Measurements from ENCODE around the gene COX7A2.
A peak's percentile ranks its signal among the peaks of the same experiment; 100 is the strongest.

The COX7A2 gene

DNA sequence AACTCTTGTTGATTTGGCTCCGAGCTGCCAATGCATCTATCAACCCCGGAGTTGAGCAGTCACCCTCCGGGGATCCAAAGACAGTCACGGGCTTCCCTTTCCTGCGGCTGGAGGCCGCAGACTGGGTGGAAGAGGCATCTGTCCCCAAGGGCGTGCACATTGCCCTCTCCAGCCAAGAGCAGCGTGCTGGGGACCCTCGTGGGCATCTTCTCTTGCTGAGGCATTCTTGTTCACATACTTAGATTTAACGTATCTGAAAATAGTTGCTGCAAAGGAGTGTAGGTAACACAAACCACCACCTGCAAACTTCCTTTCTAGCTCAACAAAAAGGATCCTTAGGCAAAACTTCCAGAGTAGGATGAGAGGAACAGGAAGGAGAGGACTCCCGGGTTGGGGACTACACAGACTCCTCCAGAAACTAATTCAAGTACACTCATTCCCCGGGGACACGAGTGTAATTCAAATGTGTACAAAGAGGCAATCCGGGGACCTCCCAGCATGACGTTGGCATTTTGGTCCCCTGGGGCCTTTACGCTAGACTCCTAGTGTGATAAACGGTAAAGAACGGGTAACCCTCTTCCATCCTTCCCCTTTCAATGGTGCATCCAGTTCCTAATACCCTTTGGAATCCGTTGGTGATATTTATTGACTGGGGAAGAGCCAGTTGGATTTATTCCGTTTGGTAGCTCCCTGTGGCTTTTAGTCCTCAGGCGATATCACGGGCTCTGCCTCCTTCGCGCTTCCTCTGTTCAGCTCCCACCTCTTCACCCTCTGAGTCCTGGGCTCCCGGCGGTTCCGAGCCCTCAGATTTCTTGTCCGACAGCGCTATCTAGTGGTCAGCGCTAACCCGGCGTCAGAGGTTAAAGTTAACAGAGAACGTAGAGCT is 35.1 kb downstream of the COX7A2 start:
- no peak for DNase-seq (ENCODE audit: low read depth)
- TF ChIP-seq CTCF (IDR thresholded peaks at IDR 0.05; ENCODE audit: control insufficient read depth, extremely low read depth, insufficient read depth), result peak; percentile 88
- no peak overlapping the region for H3K4me3 ChIP-seq (ENCODE audit: low read depth, low read length)

DNA sequence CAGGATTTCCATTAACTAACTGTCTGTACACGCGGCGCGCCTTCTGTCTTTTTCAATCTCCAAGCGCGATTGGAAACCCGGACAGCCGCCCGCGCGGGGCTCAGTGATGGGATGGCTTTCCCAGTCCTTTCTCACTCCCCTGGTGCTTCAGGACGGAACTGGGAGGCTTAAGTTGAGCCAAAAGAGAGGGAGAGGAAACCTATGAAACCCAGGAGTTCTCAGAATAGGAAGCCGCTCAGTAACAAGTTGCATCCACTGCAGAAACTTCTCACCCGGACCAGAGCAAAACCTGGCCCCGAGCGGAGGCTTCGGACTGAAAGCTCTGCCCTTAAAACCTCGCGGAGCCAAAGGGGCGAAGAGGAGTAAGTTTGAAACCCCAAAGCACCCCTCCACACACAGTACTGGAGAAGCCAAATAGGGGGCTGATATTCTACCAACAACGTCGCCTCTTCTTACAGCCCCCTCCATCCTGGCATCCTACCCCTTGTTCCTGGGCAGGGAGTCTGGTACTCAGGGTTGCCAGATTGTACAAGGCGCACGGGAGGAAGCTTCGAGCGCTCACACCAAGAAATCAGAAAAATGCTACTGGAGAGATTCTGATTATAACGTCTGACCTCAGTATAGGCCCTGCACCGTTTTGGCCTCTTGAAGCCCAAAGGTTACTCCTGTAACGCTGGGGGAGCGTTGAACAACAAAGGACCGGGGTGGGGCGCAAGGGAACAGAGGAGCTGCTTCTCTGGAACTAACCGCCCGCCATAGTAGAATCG is 36.8 kb downstream of the COX7A2 start:
- H3K4me3 ChIP-seq (ENCODE audit: low read depth, low read length), result no peak overlapping the region
- DNase-seq (ENCODE audit: low read depth), result no peak
- no peak for TF ChIP-seq CTCF (IDR thresholded peaks at IDR 0.05; ENCODE audit: control insufficient read depth, extremely low read depth, insufficient read depth)

- DNase-seq (ENCODE audit: low read depth), result no peak
- 0 out of 2 replicates have a peak, but pooled peaks have one; percentile 8 for TF ChIP-seq CTCF (IDR thresholded peaks at IDR 0.05; ENCODE audit: control insufficient read depth, extremely low read depth, insufficient read depth)
- peak within 1 kb of the TSS; percentile 34 for H3K4me3 ChIP-seq (ENCODE audit: low read depth, low read length)
These were observed 37.6 kb downstream of the COX7A2 start, which contains the start of gene COL12A1 for GRCh38 chr6:75205776-75206575. TSS of gene COL12A1 (minus strand) at chr6:75206053. CDS start at chr6:75202792, 3,261 bp downstream.

DNA sequence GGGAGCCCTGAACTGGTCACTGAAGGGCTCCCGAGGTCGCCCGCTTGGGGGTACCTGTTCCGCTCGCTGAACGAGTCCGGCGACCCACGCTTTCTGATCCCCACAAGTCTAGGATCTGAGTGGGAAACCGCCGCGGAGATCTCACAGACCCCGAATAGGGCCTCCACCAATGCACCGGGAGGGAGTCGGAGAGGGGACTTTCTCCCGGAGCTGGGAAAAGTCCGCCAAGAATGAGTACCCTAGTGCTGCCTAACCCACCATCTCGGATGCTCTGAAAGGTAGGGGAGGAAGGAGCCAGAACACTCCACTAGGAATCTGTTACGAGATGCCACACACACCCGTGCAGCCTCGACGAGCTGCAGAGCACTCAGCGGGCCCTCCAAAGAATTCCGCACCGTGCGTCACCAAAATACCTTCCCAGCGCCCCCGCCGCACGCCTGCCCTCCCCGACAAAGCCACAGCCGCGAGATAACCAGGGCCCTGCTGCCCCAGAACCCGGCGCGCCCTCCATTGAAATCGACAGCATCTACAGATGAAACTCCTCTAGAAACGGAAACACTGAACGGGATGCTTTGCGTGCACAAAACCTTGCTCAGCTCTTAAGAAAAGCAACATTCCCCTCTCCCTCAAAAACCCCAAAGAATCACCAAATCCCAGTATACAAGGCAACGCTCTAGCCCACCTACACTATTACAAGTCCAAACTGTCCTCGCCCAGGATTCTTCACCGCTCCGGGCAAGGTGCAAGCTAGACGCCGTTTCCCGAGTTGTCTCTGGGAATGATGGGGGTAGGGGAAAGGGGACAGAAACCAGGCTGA is 38.4 kb downstream of the COX7A2 start:
- peak overlapping the region; percentile 34 for H3K4me3 ChIP-seq (ENCODE audit: low read depth, low read length)
- DNase-seq (ENCODE audit: low read depth), result no peak

GRCh38 chr6:75204217-75204958 is 39.2 kb downstream of the COX7A2 start:
- no peak overlapping the region for H3K4me3 ChIP-seq (ENCODE audit: low read depth, low read length)
- TF ChIP-seq CTCF (IDR thresholded peaks at IDR 0.05; ENCODE audit: control insufficient read depth, extremely low read depth, insufficient read depth), result peak; percentile 77
- peak; percentile 48 for DNase-seq (ENCODE audit: low read depth)

More for the DNA sequence above, 38.4 kb downstream of the COX7A2 start:
- TF ChIP-seq CTCF (IDR thresholded peaks at IDR 0.05; ENCODE audit: control insufficient read depth, extremely low read depth, insufficient read depth), result no peak

Data from LNCaP clone FGC (cell line).